Activated T-cell treated with anti-CD3 and anti-CD28 coated beads for 1 hour (primary cell): Measurements from ENCODE around the gene KRIT1.

Experiments used
- DNase-seq: peaks from one replicate; pipeline ENCODE4 v3.0.0-alpha.2; 2020; ENCODE audit warnings: low read depth

KRIT1 gene

DNA sequence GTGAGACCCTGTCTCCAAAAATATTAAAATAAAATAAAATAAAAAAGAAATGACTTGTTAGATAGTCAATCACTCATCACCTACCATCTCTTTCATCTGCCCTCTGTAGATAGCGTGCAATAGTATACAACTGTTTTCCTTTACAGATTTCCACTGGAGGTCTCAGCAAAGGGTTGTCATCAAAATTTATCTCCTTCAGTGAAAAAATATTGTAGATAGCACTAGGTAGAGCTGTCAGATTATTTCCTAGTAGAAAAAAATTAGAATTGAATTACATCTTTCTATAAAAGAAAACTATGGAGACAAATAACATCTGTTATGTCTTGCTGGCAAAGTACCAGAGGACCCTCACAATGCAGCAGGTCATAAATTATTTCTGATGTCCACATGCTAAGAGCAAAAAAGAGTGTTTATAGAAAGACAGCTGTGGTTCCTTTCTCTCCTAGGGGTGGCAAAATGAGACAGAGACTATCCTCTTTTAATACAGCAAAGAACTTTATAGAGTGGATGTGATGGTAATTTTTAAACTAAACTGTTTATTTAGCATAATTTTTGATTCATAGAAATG is 95.2 kb downstream of the KRIT1 start:
- DNase-seq = no peak

DNA sequence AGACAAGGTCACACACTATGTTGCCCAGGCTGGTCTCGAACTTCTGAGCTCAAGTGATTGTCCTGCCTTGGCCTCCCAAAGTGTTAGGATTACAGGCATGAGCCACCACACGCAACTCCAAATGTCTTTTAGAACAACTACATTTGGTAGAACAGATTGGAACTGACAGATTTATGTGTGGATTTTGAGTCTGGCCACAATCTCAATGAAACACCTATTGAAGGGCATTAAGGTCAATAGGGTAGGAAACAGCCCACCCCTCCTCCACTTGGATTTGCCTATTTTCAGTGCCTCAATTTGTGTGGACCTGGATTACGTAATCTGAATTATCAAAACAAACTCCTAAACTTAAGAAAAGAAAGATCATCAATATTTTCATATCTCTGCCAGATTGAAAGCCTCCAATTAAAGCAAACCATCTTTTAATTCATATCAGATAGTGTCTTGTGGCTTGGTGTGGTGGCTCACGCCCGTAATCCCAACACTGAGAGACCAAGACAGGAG is 95.9 kb downstream of the KRIT1 start:
- no peak for DNase-seq
